ENCODE measurements around the gene ERP27. TPM values are rescaled to one million over a fixed set of nuclear protein-coding genes. Genes with fewer than 3 reads are reported as not detected.

Gene ERP27
- total RNA-seq, 3 donors from 2014 or later: 0.96 to 8.5 (median 7.8) TPM

DNA sequence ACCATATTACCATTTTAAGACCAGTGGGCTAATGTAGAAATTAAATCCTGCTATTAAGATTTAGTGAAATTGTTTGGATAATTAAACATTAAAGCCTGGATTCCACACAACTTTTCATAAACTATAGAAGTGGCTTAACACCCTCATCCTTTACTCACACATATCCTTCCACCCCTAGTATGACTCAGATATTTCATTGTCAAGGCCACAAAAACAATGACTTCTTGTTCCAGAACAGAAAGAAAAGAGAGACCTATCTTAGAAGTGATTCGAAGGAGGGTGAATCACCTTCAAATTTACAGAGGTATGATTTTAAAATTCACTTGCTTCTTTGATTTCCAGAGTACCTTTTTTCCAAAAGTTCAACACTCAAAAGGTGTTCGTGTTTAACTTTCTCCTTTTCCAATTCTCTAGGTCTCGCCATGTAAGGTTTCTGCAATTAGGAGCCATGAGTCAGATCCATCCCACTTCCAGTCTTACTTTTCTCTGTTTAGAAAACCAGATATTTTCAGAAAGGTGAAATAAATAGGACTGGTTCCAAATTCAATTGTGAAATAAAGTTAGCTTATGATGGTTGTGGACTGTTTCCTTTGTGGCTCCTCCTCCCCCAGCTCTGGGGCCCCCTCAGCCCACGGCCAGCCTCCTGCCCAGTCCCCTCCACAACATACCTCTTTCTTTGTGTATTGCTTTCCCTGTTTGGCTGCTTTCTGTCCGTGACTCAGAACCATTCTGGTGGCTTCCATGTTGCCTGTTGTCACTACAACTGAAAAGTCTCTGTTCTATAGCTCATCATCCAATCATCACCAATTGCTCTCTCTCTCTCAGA is 28.0 kb downstream of the ERP27 start:
- intact Hi-C loops (cut with DNase I; ENCODE audit: low total_unique reads): no loop called here
- Histone ChIP-seq H3K36me3 (no peaks in the 10 kb centered on the region), H3K4me1 (peaks cover 3% of the 10 kb centered on the region in 2 donors), H3K9me3 (no peaks in the 10 kb centered on the region), H3K27ac (peak overlapping the region; percentile 53 to 88), H3K27me3 (no peaks in the 10 kb centered on the region), H3K4me3 (no peak overlapping the region)
- TF ChIP-seq, protein P1, sequence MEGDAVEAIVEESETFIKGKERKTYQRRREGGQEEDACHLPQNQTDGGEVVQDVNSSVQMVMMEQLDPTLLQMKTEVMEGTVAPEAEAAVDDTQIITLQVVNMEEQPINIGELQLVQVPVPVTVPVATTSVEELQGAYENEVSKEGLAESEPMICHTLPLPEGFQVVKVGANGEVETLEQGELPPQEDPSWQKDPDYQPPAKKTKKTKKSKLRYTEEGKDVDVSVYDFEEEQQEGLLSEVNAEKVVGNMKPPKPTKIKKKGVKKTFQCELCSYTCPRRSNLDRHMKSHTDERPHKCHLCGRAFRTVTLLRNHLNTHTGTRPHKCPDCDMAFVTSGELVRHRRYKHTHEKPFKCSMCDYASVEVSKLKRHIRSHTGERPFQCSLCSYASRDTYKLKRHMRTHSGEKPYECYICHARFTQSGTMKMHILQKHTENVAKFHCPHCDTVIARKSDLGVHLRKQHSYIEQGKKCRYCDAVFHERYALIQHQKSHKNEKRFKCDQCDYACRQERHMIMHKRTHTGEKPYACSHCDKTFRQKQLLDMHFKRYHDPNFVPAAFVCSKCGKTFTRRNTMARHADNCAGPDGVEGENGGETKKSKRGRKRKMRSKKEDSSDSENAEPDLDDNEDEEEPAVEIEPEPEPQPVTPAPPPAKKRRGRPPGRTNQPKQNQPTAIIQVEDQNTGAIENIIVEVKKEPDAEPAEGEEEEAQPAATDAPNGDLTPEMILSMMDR (IDR thresholded peaks at IDR 0.05): no peak
- TF ChIP-seq POLR2A (IDR thresholded peaks at IDR 0.05): no peak
- TF ChIP-seq POLR2AphosphoS5 (IDR thresholded peaks at IDR 0.05): no peak
- no peak for DNase-seq (ENCODE audit: low spot score in 2 of 2)

DNA sequence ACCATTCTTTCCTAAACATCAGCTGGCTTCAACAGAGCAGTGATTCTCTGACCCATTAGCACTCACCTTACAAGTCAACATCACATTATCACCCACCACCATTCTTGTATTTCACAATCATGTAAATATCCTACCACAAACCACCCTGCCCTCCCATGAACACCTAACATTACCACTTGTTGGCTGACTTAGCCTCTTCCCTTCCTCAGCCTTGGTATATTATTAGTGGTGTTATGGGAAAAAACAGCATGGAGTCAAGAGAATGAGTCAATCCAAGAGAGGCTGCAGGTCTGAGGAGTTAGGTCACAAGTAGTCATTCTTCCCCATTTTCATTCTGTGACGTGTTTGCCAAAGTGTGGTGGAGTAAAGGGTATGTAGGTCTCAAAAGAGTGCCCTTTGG is 30.4 kb downstream of the ERP27 start:
- no peaks in the 10 kb centered on the region for H3K9me3 ChIP-seq
- intact Hi-C loops (cut with DNase I; ENCODE audit: low total_unique reads): no loop called here
- no peaks in the 10 kb centered on the region for H3K27me3 ChIP-seq
- peak overlapping the region in 1 of 2 donors; percentile 90 for H3K27ac ChIP-seq
- no peaks in the 10 kb centered on the region for H3K36me3 ChIP-seq
- TF ChIP-seq, protein P1 (IDR thresholded peaks at IDR 0.05): no peak
- TF ChIP-seq POLR2A (IDR thresholded peaks at IDR 0.05) (no peak), POLR2AphosphoS5 (IDR thresholded peaks at IDR 0.05) (no peak)
- H3K4me3 ChIP-seq: no peak overlapping the region
- DNase-seq (ENCODE audit: low spot score in 2 of 2): no peak
- H3K4me1 ChIP-seq: peaks cover 3 to 5% of the 10 kb centered on the region in 2 donors

DNA sequence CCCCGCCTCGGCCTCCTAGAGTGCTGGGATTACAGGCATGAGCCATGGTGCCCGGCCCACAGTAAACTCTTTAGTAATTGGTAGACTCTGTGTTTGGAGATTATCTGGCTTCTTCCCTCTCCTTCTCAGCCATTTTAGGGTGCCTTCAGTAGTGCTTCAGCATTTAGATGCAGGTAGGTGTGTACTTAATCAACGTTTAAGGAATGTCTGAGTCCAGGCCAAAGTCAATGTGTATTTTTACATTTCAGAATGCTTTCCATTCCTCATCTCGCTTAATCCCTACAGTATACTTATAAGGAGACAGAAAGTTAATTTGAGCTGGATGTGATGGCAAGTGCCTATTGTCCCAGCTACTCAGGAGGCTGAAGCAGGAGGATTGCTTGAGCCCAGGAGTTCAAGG is 32.2 kb downstream of the ERP27 start:
- no peak for DNase-seq (ENCODE audit: low spot score in 2 of 2)
- intact Hi-C loops (cut with DNase I; ENCODE audit: low total_unique reads): no loop called here
- TF ChIP-seq, protein P1 (IDR thresholded peaks at IDR 0.05): no peak
- TF ChIP-seq POLR2AphosphoS5 (IDR thresholded peaks at IDR 0.05) (no peak), POLR2A (IDR thresholded peaks at IDR 0.05) (no peak)
- Histone ChIP-seq H3K4me3 (no peak overlapping the region), H3K27ac (peak overlapping the region; percentile 90), H3K27me3 (no peaks in the 10 kb centered on the region), H3K36me3 (no peaks in the 10 kb centered on the region), H3K9me3 (no peaks in the 10 kb centered on the region), H3K4me1 (peaks cover 3 to 7% of the 10 kb centered on the region in 2 donors)

DNA sequence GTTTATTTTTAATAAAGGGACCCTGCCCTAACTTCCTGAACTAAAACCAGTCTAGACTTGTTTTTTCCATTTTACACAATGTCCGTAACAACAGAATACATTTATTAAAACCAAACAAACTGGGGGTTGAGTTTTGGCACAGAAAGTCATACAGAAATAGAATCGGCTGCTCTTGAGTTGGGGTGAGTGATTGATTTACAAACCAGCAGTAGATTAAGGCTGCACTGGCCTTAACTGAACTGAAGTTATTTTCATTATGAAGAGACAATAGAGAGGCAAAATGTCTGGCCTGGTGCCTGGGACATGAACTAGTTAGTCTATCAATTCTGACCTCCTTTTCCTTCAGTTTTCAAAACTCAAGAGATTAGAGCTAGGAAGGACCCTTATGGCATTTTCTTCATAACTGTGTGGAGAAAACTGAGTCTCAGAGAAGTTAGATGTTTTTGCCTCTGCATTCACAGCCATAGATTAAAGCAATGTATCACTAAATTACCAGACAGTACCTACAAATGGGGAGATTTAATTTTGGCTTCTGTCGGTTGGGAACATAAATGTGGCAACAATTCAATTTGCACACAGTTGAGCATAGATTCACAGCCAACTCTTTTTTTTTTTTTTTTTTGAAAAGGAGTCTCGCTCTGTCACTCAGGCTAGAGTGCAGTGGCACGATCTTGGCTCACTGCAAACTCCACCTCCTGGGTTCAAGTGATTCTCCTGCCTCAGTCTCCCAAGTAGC is 32.9 kb downstream of the ERP27 start:
- Histone ChIP-seq H3K4me1 (peaks cover 3 to 14% of the 10 kb centered on the region in 2 donors), H3K4me3 (peak overlapping the region in 2 of 3 donors; percentile 5 to 38), H3K27me3 (no peaks in the 10 kb centered on the region), H3K9me3 (no peaks in the 10 kb centered on the region), H3K36me3 (no peaks in the 10 kb centered on the region), H3K27ac (peak overlapping the region; percentile 90)
- TF ChIP-seq POLR2A (IDR thresholded peaks at IDR 0.05): no peak
- TF ChIP-seq POLR2AphosphoS5 (IDR thresholded peaks at IDR 0.05): peak in 1 of 3 donors; percentile 20
- peak in 1 of 2 donors; percentile 46 for DNase-seq (ENCODE audit: low spot score in 2 of 2)
- intact Hi-C loops (cut with DNase I; ENCODE audit: low total_unique reads): no loop called here

DNA sequence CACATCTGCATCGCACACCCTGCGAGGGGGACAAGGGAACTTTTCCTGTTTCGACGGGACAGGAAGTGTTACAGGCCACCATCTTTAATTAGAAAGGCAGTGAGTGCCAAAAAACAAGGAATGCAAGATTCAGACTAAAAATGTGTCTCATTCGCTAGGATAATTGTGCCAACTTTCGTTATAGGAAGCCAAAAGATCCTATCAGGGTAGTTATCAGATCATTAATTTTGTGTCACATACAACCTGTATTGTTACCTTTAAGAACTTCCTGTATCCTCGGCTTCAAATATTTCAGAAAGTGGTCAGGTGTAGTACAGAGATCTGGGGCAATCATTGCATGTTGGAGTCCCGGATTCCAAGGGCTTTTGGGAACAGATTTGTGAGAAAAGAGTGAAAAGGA is 33.5 kb downstream of the ERP27 start:
- Histone ChIP-seq H3K9me3 (no peaks in the 10 kb centered on the region), H3K27ac (peak overlapping the region; percentile 90), H3K27me3 (no peaks in the 10 kb centered on the region), H3K4me1 (peaks cover 3 to 16% of the 10 kb centered on the region in 2 donors), H3K36me3 (no peaks in the 10 kb centered on the region), H3K4me3 (peak overlapping the region in 2 of 3 donors; percentile 5 to 38)
- TF ChIP-seq, protein P1 (IDR thresholded peaks at IDR 0.05): no peak
- no peak for TF ChIP-seq POLR2A (IDR thresholded peaks at IDR 0.05)
- peak in 1 of 3 donors; percentile 29 for TF ChIP-seq POLR2AphosphoS5 (IDR thresholded peaks at IDR 0.05)
- intact Hi-C loops (cut with DNase I; ENCODE audit: low total_unique reads): no loop called here
- no peak for DNase-seq (ENCODE audit: low spot score in 2 of 2)
